ENCODE data around the gene ANKFY1. TPM values are rescaled to one million over a fixed set of nuclear protein-coding genes. Genes with fewer than 3 reads are reported as not detected.

Gene ANKFY1
- total and polyA plus RNA-seq, 2 donors (not counting 3 experiments of a cell fraction or from before 2014, with no cell fraction given) = 30.6 to 51.1 TPM

GRCh38 chr17:4293572-4293971 lies 29.8 kb upstream of the ANKFY1 start:
- Histone ChIP-seq H3K36me3 (ENCODE audit: control insufficient read depth in 2 of 2, extremely low read depth in 1 of 2, insufficient read depth in 2 of 2, low read length in 2 of 2) (peaks cover 5 to 6% of the 10 kb centered on the region in 2 experiments), H3K27me3 (ENCODE audit: control insufficient read depth in 2 of 2, insufficient read depth in 2 of 2, low read length in 2 of 2) (no peaks in the 10 kb centered on the region), H3K4me3 (replicated peaks in 1 of 3; ENCODE audit: insufficient read depth in 1 of 3, low read depth in 1 of 3, low read length in 3 of 3) (no peak overlapping the region), H4K20me1 (replicated peaks; ENCODE audit: control insufficient read depth, extremely low read depth, insufficient read depth, low read length) (no peaks in the 10 kb centered on the region), H3K4me1 (ENCODE audit: control insufficient read depth, extremely low read depth, insufficient read depth, low read length) (no peaks in the 10 kb centered on the region), H3K9me1 (replicated peaks; ENCODE audit: control insufficient read depth, extremely low read depth, insufficient read depth, low read length) (no peaks in the 10 kb centered on the region), H3K4me2 (ENCODE audit: insufficient read depth, low read length) (no peak overlapping the region), H3K9me3 (replicated peaks; ENCODE audit: control insufficient read depth, insufficient read depth, low read length) (no peaks in the 10 kb centered on the region), H3K79me2 (ENCODE audit: control insufficient read depth, insufficient read depth, low read length) (peaks cover 31% of the 10 kb centered on the region), H3K27ac (ENCODE audit: insufficient read depth, low read depth, low read length) (no peak overlapping the region), H3K9ac (replicated peaks; ENCODE audit: extremely low read depth, insufficient read depth, low read length) (no peak overlapping the region), H2AFZ (ENCODE audit: low read depth, low read length) (no peak overlapping the region)
- dilution Hi-C loops (cut with MboI; ENCODE audit: extremely low pct_ligation_motif_present, low sequenced_read_pairs) (no loop called here), intact Hi-C loops (cut with micrococcal nuclease) (loop anchor here (10.0 kb wide), 1 partner anchor 121 kb away; no protein-coding TSS in a partner anchor)
- POLR2A ChIA-PET = no interaction called here
- no TSS peak for BruUV-seq (replicated peaks)
- FAIRE-seq = no peak
- no peak for TF ChIP-seq CTCF (IDR thresholded peaks at IDR 0.05; ENCODE audit: extremely low read depth in 1 of 2, insufficient read depth in 1 of 2, low read depth in 1 of 2, low read length in 2 of 2)
- CTCF ChIA-PET = interaction anchor here (1.6 kb wide), 1 partner anchor 10 kb away, joined by 8 read pairs; no protein-coding TSS in a partner anchor
- no peak for DNase-seq (ENCODE audit: low read depth, low spot score)

GRCh38 chr17:4287710-4288109 lies 23.9 kb upstream of the ANKFY1 start:
- Histone ChIP-seq H3K79me2 (ENCODE audit: control insufficient read depth, insufficient read depth, low read length) (peaks cover 3% of the 10 kb centered on the region), H3K36me3 (ENCODE audit: control insufficient read depth in 2 of 2, extremely low read depth in 1 of 2, insufficient read depth in 2 of 2, low read length in 2 of 2) (peaks cover 0 to 2% of the 10 kb centered on the region in 2 experiments), H3K9me1 (replicated peaks; ENCODE audit: control insufficient read depth, extremely low read depth, insufficient read depth, low read length) (no peaks in the 10 kb centered on the region), H3K27me3 (ENCODE audit: control insufficient read depth in 2 of 2, insufficient read depth in 2 of 2, low read length in 2 of 2) (no peaks in the 10 kb centered on the region), H3K9me3 (replicated peaks; ENCODE audit: control insufficient read depth, insufficient read depth, low read length) (no peaks in the 10 kb centered on the region), H4K20me1 (replicated peaks; ENCODE audit: control insufficient read depth, extremely low read depth, insufficient read depth, low read length) (no peaks in the 10 kb centered on the region), H3K4me3 (replicated peaks in 1 of 3; ENCODE audit: insufficient read depth in 1 of 3, low read depth in 1 of 3, low read length in 3 of 3) (no peak overlapping the region), H2AFZ (ENCODE audit: low read depth, low read length) (no peak overlapping the region), H3K4me1 (ENCODE audit: control insufficient read depth, extremely low read depth, insufficient read depth, low read length) (no peaks in the 10 kb centered on the region), H3K9ac (replicated peaks; ENCODE audit: extremely low read depth, insufficient read depth, low read length) (no peak overlapping the region), H3K27ac (ENCODE audit: insufficient read depth, low read depth, low read length) (no peak overlapping the region), H3K4me2 (ENCODE audit: insufficient read depth, low read length) (no peak overlapping the region)
- BruUV-seq (replicated peaks) = no TSS peak
- intact Hi-C loops (cut with micrococcal nuclease) (no loop called here), dilution Hi-C loops (cut with MboI; ENCODE audit: extremely low pct_ligation_motif_present, low sequenced_read_pairs) (no loop called here)
- CTCF ChIA-PET = no interaction called here
- FAIRE-seq = no peak
- no peak for DNase-seq (ENCODE audit: low read depth, low spot score)
- TF ChIP-seq MYC (IDR thresholded peaks at IDR 0.05; ENCODE audit: low read depth, low read length) (no peak), EZH2 (IDR thresholded peaks at IDR 0.05; ENCODE audit: borderline replicate concordance, low read depth, low read length, severe bottlenecking) (no peak), MAX (IDR thresholded peaks at IDR 0.05; ENCODE audit: insufficient read depth, insufficient read length) (no peak), POLR2AphosphoS5 (IDR thresholded peaks at IDR 0.05; ENCODE audit: insufficient read depth, low read depth, low read length) (no peak), GATA2 (IDR thresholded peaks at IDR 0.05; ENCODE audit: insufficient read depth, insufficient read length, low read depth, low read length) (no peak), POLR2A (IDR thresholded peaks at IDR 0.05; ENCODE audit: low read depth, low read length) (no peak)
- POLR2A ChIA-PET = no interaction called here

Measured in endothelial cell of umbilical vein (primary cell).